Kidney (tissue), 14 donors: ENCODE results near the gene DNAH17. TPM values are rescaled to one million over a fixed set of nuclear protein-coding genes. Genes with fewer than 3 reads are reported as not detected.

ENCODE experiments used
- DNase-seq, 5 donors: peaks; one replicate each; pipeline ENCODE4 v3.0.0-alpha.2; 2013 to 2020
- FAIRE-seq: peaks from 2 replicates; lab custom pipeline; 2012; peaks lifted over from hg19 to GRCh38; lab: Jason Lieb, UNC
- H3K27ac ChIP-seq, 2 donors: one replicate each; pipeline ENCODE4 v1.7.0; 2013; ENCODE audit warnings: low read depth in 2 of 2, low read length in 2 of 2, inconsistent platforms in 1 of 2
- H3K27me3 ChIP-seq: one replicate; pipeline ENCODE4 v1.7.1; 2013; ENCODE audit warnings: low read length, inconsistent platforms; ENCODE audit not compliant: control insufficient read depth, insufficient read depth
- H3K36me3 ChIP-seq, 3 donors: one replicate each; pipeline versions ENCODE4 v1.7.0 to v1.7.1; 2013; ENCODE audit warnings: low read length in 3 of 3, control low read depth in 1 of 3, inconsistent platforms in 1 of 3; ENCODE audit not compliant: insufficient read depth in 3 of 3, control insufficient read depth in 2 of 3
- H3K4me1 ChIP-seq, 3 donors: one replicate each; pipeline versions ENCODE4 v1.7.0 to v1.7.1; 2013; ENCODE audit warnings: low read length in 3 of 3, inconsistent platforms in 1 of 3, low read depth in 1 of 3; ENCODE audit not compliant: control insufficient read depth in 2 of 3, insufficient read depth in 2 of 3
- H3K4me3 ChIP-seq, 3 donors: one replicate each; pipeline versions ENCODE4 v1.7.0 to v1.8.1; 2013; ENCODE audit warnings: low read length in 3 of 3, control low read depth in 1 of 3, inconsistent platforms in 1 of 3
- H3K9ac ChIP-seq, 3 donors: one replicate each; pipeline versions ENCODE4 v1.7.0 to v1.7.1; 2013; ENCODE audit warnings: low read length in 3 of 3, control low read depth in 1 of 3, inconsistent platforms in 1 of 3
- H3K9me3 ChIP-seq, 3 donors: one replicate each; pipeline versions ENCODE4 v1.7.0 to v1.7.1; 2013; ENCODE audit warnings: low read length in 3 of 3, control low read depth in 1 of 3, inconsistent platforms in 1 of 3; ENCODE audit not compliant: control insufficient read depth in 2 of 3, insufficient read depth in 1 of 3
- intact Hi-C: fragments of 100-400 bp; cut with DNase I; formaldehyde crosslinking; loops from one replicate; pipeline ENCODE4 v1.11.1; 2022
- polyA plus RNA-seq: library from polyadenylated mRNA; stranded (reverse); fragments of 350-450 nt; fragmentation: Illumina TruSeq; extraction: RNeasy Lipid Tissue Mini Kit (QIAGEN cat#74804); gene quantifications from one replicate; pipeline ENCODE4 v1.2.3, GENCODE V29; 2014; ENCODE audit warnings: low read depth, low replicate concordance; ENCODE audit not compliant: insufficient read depth
- total RNA-seq: library from RNA; stranded (reverse); fragmentation: NEBNext Ultra II Directional; extraction: Animal tissue kit (Norgen Biotek cat#: 25700); gene quantifications from one replicate; pipeline ENCODE4 v1.2.1, GENCODE V29; 2021
- TF ChIP-seq, protein P1 (sequence below): IDR thresholded peaks from 3 replicates; pipeline ENCODE4 v1.5.1; 2012; ENCODE audit warnings: mild to moderate bottlenecking, moderate library complexity, borderline replicate concordance; ENCODE audit not compliant: insufficient read depth; ENCODE audit errors: extremely low read depth
- donor health status: control.
- donor health status: control.
- donor health status: control.
- donor health status: control.
- donor health status: control.
- donor health status: DM: yes; HTN: yes; CAD: no.
- donor health status: Normal renal cell carcinoma (clear cell type).

Gene DNAH17
- total and polyA plus RNA-seq, 2 donors from 2014 or later: 0.09 to 0.17 TPM

GRCh38 chr17:78383725-78384471 lies 193.3 kb downstream of the DNAH17 start:
- intact Hi-C loops: no loop called here
- peaks cover 0 to 35% (median 35%) of the 10 kb centered on the region in 3 donors for H3K4me1 ChIP-seq
- peak overlapping the region in 1 of 3 donors; percentile 63 for H3K9ac ChIP-seq
- no peaks in the 10 kb centered on the region for H3K27me3 ChIP-seq
- TF ChIP-seq, protein P1, sequence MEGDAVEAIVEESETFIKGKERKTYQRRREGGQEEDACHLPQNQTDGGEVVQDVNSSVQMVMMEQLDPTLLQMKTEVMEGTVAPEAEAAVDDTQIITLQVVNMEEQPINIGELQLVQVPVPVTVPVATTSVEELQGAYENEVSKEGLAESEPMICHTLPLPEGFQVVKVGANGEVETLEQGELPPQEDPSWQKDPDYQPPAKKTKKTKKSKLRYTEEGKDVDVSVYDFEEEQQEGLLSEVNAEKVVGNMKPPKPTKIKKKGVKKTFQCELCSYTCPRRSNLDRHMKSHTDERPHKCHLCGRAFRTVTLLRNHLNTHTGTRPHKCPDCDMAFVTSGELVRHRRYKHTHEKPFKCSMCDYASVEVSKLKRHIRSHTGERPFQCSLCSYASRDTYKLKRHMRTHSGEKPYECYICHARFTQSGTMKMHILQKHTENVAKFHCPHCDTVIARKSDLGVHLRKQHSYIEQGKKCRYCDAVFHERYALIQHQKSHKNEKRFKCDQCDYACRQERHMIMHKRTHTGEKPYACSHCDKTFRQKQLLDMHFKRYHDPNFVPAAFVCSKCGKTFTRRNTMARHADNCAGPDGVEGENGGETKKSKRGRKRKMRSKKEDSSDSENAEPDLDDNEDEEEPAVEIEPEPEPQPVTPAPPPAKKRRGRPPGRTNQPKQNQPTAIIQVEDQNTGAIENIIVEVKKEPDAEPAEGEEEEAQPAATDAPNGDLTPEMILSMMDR: no peak
- no peak overlapping the region for H3K4me3 ChIP-seq
- peak overlapping the region; percentile 88 to 93 for H3K27ac ChIP-seq
- H3K36me3 ChIP-seq: peaks cover 0 to 13% (median 0%) of the 10 kb centered on the region in 3 donors
- no peaks in the 10 kb centered on the region for H3K9me3 ChIP-seq
- peak in 1 of 5 donors; percentile 95 for DNase-seq
- FAIRE-seq: no peak

- FAIRE-seq (no peak), DNase-seq (no peak)
- Histone ChIP-seq H3K27me3 (no peaks in the 10 kb centered on the region), H3K36me3 (peaks cover 0 to 13% (median 0%) of the 10 kb centered on the region in 3 donors), H3K4me3 (no peak overlapping the region), H3K4me1 (peaks cover 0 to 29% (median 29%) of the 10 kb centered on the region in 3 donors), H3K27ac (peak overlapping the region; percentile 17 to 66), H3K9ac (peak overlapping the region in 1 of 3 donors; percentile 15), H3K9me3 (no peaks in the 10 kb centered on the region)
- TF ChIP-seq, protein P1: no peak
- intact Hi-C loops: no loop called here
These were observed 195.5 kb downstream of the DNAH17 start for GRCh38 chr17:78381601-78382232.

GRCh38 chr17:78380370-78380769 lies 196.8 kb downstream of the DNAH17 start:
- peaks cover 0 to 24% (median 20%) of the 10 kb centered on the region in 3 donors for H3K4me1 ChIP-seq
- no peak for FAIRE-seq

More at GRCh38 chr17:78380370-78380769, 196.8 kb downstream of the DNAH17 start:
- Histone ChIP-seq H3K27ac (no peak overlapping the region), H3K9me3 (no peaks in the 10 kb centered on the region), H3K27me3 (no peaks in the 10 kb centered on the region), H3K9ac (no peak overlapping the region), H3K36me3 (peaks cover 0 to 13% (median 0%) of the 10 kb centered on the region in 3 donors), H3K4me3 (no peak overlapping the region)
- DNase-seq: no peak
- TF ChIP-seq, protein P1: no peak
- intact Hi-C loops: no loop called here
